HL-60 (cell line): Measurements from ENCODE around the gene POLG.

Experiments used
- DNase-seq, 2 experiments: peaks; one replicate each; pipeline ENCODE4 v3.0.0-alpha.2; 2010 to 2020; ENCODE audit warnings: low read depth in 1 of 2, low spot score in 1 of 2
- H3K27ac ChIP-seq: fragments of 250-450 bp; sonication (Bioruptor Pico); replicated peaks from 2 replicates; pipeline ENCODE4 v1.5.1; 2020; ENCODE audit warnings: mild to moderate bottlenecking, moderate library complexity
- H3K27me3 ChIP-seq: fragments of 250-450 bp; sonication (Bioruptor Pico); 2 replicates; pipeline ENCODE4 v1.5.1; 2021; ENCODE audit warnings: mild to moderate bottlenecking, moderate library complexity; ENCODE audit not compliant: insufficient read depth, poor library complexity, severe bottlenecking
- H3K4me3 ChIP-seq: replicated peaks from 2 replicates; pipeline ENCODE4 v1.5.1; 2011; ENCODE audit warnings: mild to moderate bottlenecking, control low read depth, low read length; ENCODE audit not compliant: insufficient read depth
- GABPA ChIP-seq: IDR thresholded peaks from 2 replicates; pipeline ENCODE4 v1.6.1; 2012; ENCODE audit warnings: low read depth
- POLR2AphosphoS5 ChIP-seq: IDR thresholded peaks from 2 replicates; pipeline ENCODE4 v1.6.1; 2012; ENCODE audit warnings: low read depth
- SPI1 ChIP-seq: IDR thresholded peaks from 2 replicates; pipeline ENCODE4 v1.6.1; 2012; ENCODE audit warnings: low read depth, mild to moderate bottlenecking, borderline replicate concordance
- TF ChIP-seq, protein P1 (sequence below): IDR thresholded peaks from 2 replicates; pipeline ENCODE4 v1.6.1; 2012; ENCODE audit warnings: low read depth; ENCODE audit not compliant: insufficient replicate concordance
- TF ChIP-seq, protein P2 (sequence below): IDR thresholded peaks from one replicate; pipeline ENCODE4 v1.5.1; 2011; ENCODE audit warnings: low read length, control low read depth, inconsistent platforms; ENCODE audit not compliant: insufficient read depth

Gene POLG

DNA sequence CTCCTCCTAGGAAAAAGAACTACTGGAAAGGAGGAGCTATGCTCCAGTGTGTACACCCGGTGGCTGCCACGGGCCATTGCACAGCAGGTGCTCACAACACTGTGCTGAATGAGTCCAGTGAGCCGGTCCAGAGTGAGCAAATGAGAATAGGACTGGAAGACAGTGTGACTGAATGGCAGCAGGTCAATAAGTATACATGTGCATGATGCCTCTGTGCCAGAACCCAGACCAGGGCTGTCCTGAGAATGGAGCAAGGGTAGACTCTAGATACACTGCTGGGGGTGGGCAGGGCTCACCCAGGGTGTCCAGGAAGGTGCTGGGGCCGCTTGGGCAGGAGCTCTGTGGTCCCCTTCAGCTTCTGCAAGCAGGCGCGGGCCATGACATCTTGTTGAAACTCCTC lies 8.3 kb downstream of the POLG start:
- H3K27ac ChIP-seq = no peak overlapping the region
- H3K4me3 ChIP-seq = no peak overlapping the region
- TF ChIP-seq POLR2AphosphoS5 (no peak; the same call in 1 of the 2 replicates), GABPA (no peak), SPI1 (no peak)
- TF ChIP-seq, protein P1, sequence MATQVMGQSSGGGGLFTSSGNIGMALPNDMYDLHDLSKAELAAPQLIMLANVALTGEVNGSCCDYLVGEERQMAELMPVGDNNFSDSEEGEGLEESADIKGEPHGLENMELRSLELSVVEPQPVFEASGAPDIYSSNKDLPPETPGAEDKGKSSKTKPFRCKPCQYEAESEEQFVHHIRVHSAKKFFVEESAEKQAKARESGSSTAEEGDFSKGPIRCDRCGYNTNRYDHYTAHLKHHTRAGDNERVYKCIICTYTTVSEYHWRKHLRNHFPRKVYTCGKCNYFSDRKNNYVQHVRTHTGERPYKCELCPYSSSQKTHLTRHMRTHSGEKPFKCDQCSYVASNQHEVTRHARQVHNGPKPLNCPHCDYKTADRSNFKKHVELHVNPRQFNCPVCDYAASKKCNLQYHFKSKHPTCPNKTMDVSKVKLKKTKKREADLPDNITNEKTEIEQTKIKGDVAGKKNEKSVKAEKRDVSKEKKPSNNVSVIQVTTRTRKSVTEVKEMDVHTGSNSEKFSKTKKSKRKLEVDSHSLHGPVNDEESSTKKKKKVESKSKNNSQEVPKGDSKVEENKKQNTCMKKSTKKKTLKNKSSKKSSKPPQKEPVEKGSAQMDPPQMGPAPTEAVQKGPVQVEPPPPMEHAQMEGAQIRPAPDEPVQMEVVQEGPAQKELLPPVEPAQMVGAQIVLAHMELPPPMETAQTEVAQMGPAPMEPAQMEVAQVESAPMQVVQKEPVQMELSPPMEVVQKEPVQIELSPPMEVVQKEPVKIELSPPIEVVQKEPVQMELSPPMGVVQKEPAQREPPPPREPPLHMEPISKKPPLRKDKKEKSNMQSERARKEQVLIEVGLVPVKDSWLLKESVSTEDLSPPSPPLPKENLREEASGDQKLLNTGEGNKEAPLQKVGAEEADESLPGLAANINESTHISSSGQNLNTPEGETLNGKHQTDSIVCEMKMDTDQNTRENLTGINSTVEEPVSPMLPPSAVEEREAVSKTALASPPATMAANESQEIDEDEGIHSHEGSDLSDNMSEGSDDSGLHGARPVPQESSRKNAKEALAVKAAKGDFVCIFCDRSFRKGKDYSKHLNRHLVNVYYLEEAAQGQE = no peak
- TF ChIP-seq, protein P2, sequence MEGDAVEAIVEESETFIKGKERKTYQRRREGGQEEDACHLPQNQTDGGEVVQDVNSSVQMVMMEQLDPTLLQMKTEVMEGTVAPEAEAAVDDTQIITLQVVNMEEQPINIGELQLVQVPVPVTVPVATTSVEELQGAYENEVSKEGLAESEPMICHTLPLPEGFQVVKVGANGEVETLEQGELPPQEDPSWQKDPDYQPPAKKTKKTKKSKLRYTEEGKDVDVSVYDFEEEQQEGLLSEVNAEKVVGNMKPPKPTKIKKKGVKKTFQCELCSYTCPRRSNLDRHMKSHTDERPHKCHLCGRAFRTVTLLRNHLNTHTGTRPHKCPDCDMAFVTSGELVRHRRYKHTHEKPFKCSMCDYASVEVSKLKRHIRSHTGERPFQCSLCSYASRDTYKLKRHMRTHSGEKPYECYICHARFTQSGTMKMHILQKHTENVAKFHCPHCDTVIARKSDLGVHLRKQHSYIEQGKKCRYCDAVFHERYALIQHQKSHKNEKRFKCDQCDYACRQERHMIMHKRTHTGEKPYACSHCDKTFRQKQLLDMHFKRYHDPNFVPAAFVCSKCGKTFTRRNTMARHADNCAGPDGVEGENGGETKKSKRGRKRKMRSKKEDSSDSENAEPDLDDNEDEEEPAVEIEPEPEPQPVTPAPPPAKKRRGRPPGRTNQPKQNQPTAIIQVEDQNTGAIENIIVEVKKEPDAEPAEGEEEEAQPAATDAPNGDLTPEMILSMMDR = no peak
- no peaks in the 10 kb centered on the region for H3K27me3 ChIP-seq
- no peak for DNase-seq

- no peak overlapping the region for H3K4me3 ChIP-seq
- no peaks in the 10 kb centered on the region for H3K27me3 ChIP-seq
- no peak overlapping the region for H3K27ac ChIP-seq
- TF ChIP-seq GABPA = no peak
- TF ChIP-seq, protein P2 = no peak
- TF ChIP-seq POLR2AphosphoS5 = no peak
- TF ChIP-seq, protein P1 = no peak
- no peak for TF ChIP-seq SPI1
- DNase-seq = no peak
Observed at GRCh38 chr15:89325039-89325803, 9.4 kb downstream of the POLG start.

- no peak for DNase-seq
- no peak overlapping the region for H3K27ac ChIP-seq
- H3K27me3 ChIP-seq = no peaks in the 10 kb centered on the region
- H3K4me3 ChIP-seq = no peak overlapping the region
- TF ChIP-seq, protein P2 = no peak
- TF ChIP-seq GABPA = no peak
- no peak for TF ChIP-seq SPI1
- no peak for TF ChIP-seq POLR2AphosphoS5
- TF ChIP-seq, protein P1 = no peak
Observed at GRCh38 chr15:89323825-89324224, 10.8 kb downstream of the POLG start.
